T-helper 1 cell (primary cell): ENCODE measurements around the gene TRMT2A.
"Not testable (repeated sequence)": the region's sequence is repeated elsewhere in the genome, so short reads cannot be mapped to it uniquely, and the experiment has no call there.

ENCODE experiments used
- DNase-seq, 5 donors: peaks; one replicate each; pipeline ENCODE4 v3.0.0-alpha.2; 2012 to 2020

Gene TRMT2A

GRCh38 chr22:20083891-20084546, 33.0 kb downstream of the TRMT2A start:
- DNase-seq: no peak

DNA sequence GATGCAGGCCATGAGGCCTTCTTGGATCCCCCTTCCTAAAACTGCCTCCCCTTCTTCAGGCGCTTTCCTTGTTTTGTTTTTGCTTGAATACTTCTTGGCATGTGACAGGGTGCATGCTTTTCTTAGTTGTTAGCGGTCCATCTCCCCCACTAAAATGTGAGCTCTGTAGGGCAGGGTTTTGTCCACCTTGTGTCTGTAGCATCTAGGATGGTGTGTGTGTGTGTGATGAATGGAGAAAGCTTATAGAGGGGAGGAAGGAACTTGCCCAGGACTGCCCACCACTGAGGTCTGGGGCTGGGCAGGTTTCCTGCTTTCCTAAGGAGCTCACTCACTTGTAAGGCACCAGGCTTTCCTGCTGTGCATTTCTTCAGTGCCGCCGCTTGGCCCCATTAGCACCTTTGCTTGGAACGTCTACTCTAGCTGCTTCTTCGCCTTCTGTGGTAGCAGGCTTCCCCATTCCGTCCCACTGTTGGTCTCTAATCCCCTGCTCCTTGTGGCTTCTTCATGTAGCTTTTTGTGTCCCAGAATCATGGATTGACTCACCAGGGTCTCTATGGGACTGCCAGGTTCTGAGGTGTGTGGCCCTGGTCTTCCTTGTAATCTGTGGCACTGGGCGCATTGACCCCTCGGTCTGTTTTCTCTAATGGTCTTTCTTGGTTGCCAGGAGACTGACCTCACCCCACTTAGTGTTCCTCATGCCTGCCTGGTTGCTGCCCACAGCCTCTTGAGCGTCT, 33.7 kb downstream of the TRMT2A start:
- no peak for DNase-seq

DNA sequence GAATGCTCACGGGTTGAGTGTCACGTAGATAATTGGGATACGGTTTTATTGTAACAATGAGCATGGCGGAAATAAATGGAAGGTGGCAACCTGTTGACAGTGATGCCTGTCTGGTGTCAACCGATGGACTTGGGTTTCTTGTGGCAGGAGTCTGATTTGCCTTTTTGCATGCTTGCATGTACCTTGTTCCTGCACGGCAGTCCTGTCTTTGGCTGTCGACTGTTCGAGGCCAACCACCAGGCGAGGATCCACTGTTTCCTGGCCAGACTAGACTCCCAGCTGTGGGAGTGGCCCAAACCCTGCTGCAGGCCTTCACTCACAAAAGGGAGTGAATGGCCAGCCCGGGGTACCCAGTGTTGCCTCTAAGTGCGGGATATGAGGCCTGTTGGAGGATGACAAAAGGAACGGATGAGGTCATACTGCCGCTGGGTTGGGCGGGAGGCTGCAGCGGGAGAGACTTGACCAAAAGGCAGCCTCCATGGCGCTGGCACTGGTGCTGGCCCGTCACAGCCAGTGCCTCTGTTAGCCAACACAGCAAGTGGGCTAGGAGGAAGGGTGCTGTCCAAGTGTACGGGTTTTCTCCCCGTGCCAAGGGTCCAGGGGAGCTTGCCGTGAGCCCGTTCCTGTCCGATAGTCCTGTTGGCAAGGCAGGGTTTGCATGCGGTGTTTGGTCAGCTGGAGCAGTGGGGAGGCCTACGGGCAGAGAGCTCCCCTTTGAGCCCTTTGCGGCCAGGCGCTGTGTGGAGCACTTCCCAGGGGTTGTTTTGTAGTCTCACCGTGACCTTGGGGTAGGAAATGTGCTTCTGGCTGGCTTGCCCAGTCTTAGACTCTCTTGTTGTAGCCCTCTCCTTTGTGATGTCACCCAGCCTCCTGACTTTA, 36.0 kb downstream of the TRMT2A start:
- no peak for DNase-seq

DNA sequence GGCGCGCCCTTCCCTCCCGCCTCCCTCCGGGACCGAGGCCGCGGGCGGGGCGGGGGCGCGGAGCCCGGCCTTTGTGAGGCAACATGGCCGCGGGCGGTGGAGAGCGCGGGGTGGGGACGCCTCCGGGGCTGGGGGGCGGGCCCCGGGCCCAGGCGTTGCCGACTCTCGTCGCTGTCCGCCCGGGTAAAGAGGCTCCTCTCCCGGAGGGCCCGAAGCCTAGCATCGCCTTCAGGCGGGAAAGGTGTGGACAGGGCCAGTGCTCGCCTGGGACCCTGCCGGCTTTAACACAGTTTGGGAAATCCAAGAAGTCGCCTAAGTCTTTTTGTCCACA, 36.6 kb downstream of the TRMT2A start:
- DNase-seq: peak; percentile 60 to 72 (median 63)

GRCh38 chr22:20079745-20080444, 37.1 kb downstream of the TRMT2A start, which contains the start of gene DGCR8:
DGCR8 (plus strand) TSS chr22:20080241; CDS start chr22:20085964, 5,723 bp downstream.
- DNase-seq: peak; percentile 44 to 79 (median 54)

- DNase-seq: no peak
Measured at GRCh38 chr22:20076627-20077172, 40.3 kb downstream of the TRMT2A start.

DNA sequence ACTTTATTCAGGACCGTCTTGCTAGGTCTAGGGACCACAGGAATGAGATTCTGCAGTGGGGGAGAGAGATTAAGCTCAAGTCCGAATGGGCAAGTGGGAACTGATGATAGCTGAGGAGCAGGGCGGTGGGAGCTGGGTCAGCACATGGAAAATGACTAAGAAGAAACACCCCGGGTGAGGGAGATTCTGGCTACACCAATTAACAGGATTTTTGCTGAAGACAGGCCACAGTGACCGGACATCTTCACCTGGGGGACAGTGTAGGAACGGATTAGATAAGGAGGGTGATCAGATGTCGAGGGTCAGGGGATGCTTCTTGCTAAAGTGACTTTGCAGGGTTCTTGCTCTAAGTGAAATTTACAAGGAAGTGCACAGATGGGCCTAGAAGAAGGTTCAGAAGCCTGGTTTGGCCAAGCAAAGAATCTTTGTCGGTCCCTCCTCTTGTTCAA, 45.5 kb downstream of the TRMT2A start:
- DNase-seq: no peak

- no peak for DNase-seq
Measured at GRCh38 chr22:20069331-20070042, 47.5 kb downstream of the TRMT2A start.

- no peak for DNase-seq
Measured at GRCh38 chr22:20068640-20069039, 48.4 kb downstream of the TRMT2A start.

- not testable (repeated sequence) for DNase-seq
Measured at GRCh38 chr22:20067384-20067682, 49.7 kb downstream of the TRMT2A start.

DNA sequence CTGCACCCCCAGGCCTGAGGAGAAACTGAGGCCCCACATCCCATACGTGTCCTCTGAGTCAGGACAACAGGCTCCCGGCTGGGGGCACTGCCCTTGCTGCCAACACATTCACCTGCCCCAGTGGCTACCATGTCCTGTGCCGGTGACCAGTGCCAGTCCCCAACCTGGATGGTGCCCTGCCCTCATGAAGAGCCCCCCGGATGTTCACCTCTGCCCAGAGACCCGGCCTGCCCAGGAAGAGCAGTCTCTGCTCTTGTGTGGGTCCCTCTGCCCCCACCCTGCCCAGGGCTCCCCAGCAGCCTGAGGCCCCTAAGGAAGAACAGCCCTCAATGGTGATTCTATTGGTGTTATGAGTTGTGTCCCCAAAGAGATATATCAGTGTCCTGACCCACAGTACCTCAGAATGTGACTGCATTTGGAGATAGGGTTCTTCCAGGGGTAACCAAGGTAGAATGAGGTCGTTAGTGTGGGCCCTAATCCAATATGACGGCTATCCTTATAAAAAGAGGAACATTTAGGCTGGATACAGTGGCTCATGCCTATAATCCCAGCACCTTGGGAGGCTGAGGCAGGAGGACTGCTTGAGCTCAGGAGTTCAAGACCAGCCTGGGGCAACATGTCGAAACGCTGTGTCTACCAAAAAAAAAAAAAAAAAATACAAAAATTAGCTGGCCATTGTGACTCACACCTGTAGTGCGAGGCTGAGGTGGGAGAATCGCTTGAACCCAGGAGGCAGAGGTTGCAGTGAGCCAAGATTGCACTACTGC, 50.2 kb downstream of the TRMT2A start:
- no peak for DNase-seq

DNA sequence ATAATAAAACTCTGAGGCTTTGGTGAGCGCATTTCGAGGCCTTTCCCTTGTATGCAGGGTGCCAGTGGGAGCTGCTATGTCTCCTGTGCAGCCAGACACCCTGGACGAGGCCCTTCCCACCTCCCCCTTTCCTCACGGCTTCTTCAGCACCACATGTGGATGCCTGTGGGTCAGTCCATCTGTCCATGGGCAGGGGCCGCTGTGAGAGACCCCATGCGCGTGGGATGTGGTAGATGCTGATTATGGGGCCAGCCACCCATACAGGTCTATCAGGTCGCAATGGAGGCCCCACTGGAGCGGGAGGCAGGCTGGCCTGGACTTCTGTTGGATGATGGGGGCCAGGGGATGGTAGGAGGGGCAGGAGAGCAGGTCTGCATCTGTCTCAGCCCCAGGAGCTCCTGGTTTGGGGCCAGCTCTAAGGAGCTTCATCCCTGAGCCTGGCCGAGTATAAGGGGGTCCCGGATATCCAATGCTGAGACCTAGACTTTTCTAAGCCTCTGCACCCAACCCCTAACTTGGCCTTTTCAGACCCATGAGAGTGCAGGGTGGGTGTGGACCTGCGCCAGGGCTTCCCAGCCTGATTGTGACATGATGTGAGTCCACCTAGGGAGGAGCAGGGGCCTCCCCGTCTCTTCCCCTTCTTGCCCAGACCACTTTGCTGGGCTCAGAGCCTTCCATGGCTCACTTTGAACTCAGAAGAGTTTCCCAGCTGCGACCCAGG, 51.0 kb downstream of the TRMT2A start:
- DNase-seq: no peak

DNA sequence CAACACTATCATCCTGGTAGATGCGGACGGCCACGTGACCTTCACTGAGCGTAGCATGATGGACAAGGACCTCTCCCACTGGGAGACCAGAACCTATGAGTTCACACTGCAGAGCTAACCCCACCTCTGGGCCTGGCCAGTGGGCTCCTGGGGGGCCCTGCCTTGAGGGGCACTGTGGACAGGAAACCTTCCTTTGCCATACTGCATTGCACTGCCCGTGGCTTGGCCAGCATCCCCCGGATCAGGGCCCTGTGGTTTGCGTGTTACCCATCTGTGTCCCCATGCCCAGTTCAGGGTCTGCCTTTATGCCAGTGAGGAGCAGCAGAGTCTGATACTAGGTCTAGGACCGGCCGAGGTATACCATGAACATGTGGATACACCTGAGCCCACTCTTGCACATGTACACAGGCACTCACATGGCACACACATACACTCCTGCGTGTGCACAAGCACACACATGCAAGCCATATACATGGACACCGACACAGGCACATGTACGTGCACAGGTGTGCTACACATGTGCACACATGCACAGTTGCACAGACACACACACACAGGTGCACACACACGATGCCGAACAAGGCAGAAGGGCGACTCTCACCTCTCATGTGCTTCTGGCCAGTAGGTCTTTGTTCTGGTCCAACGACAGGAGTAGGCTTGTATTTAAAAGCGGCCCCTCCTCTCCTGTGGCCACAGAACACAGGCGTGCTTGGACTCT, 52.3 kb downstream of the TRMT2A start:
- no peak for DNase-seq

- DNase-seq: no peak
Measured at GRCh38 chr22:20064140-20064480, 52.9 kb downstream of the TRMT2A start.

DNA sequence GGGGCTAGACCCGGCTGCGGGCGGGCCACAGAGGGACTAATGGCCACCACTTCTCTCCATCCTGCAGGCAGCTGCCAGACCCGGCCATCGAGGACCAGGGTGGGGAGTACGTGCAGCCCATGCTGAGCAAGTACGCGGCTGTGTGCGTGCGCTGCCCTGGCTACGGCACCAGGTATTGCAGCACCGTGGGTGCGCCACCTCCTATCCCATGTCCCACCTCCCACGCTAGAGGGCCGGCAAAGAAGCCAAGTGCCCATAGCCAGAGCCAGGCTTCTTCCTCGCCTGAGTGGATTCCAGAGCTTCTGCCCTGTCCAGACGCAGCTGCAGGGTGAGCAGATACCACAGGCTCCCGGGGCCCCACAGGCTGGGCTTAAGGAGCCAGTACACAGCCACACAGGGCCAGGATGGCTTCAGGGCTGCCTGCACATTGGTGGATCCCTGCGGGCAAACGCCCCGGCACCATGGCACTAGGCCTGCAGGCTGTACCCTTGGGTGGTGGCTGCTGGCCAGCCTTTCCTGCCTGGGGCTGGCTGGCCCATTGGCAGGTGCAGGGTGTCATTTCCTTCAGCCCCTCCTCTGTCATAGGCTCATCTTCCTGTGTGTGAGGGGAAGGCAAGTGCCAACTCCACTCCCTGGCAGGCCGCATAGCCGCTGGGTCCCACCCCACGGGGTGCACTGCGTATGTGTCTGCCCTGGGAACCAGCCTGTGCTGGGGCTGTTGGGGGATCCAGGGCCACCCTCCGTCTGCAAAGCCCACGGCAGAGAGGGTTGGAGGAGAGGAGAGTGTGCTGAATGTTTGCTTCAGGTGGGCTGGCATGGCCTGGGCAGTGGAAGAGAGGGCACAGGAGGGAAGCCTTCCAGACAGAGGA, 53.5 kb downstream of the TRMT2A start:
- DNase-seq: no peak

DNA sequence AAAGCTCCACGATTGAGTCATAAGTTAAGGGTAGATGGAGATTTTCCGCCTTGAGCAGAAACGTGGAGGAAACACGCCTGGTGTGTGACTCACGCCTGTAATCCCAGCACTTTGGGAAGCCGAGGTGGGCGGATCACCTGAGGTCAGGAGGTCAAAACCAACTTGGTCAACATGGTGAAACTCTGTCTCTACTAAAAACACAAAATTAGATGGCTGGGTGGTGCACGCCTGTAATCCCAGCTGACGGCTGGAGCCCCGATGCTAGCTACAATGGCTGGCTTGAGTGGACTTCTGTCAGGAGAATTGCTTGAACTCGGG, 54.3 kb downstream of the TRMT2A start:
- no peak for DNase-seq

DNA sequence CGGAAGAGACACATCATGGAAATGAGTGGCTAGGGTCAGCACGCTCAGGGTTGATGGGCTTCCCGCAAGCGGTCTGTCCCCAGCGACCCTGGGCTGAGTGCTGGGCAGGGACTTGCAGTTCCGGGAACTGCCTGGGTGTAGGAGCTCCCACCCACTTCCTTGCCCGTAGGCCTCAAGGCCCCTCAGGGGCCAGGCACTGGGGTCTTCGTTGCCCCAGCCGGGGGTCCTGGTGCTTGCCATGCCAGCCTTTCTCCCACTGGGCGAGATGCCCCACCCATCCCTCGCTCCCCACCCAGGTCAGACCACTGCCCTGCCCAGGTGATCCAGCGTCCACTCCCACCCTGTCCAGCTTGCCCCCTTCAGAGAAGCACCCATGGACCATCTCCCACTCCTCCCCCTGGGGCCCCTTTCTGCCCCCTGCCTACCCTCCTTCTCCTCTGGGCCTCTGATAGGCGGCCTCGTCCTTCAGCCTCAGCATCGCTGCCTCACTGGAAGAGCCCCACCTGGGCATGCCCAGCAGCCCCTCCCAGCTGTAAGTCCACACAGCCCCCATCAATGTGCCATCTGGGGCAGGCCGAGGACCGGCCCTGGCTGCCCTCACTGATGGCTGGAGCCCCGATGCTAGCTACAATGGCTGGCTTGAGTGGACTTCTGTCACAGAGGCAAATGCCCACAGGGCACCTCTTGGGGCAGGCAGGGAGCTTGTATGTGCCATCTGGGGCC, 54.8 kb downstream of the TRMT2A start:
- no peak for DNase-seq
